Astrocyte of the cerebellum (primary cell): ENCODE results near the gene CNTNAP2.

Experiments used
- DNase-seq: peaks from one replicate; pipeline ENCODE4 v3.0.0-alpha.2; 2011; ENCODE audit warnings: low read depth
- H3K4me3 ChIP-seq: 2 replicates; pipeline ENCODE4 v1.5.1; 2011; ENCODE audit warnings: mild to moderate bottlenecking, low read depth, low read length, moderate library complexity
- CTCF ChIP-seq: IDR thresholded peaks from 2 replicates; pipeline ENCODE4 v1.5.1; 2012; ENCODE audit warnings: low read length, low read depth, moderate library complexity, mild to moderate bottlenecking; ENCODE audit errors: missing control alignments
- in situ Hi-C: cut with HindIII; loops from 2 replicates; pipeline ENCODE4 v1.10.0; 2017; ENCODE audit warnings: low sequenced_read_pairs

The CNTNAP2 gene

GRCh38 chr7:146720195-146720594 lies 603.6 kb downstream of the CNTNAP2 start:
- no peak for TF ChIP-seq CTCF

GRCh38 chr7:146722986-146723385 lies 606.4 kb downstream of the CNTNAP2 start:
- in situ Hi-C loops, result no loop called here
- H3K4me3 ChIP-seq, result no peak overlapping the region
- TF ChIP-seq CTCF, result no peak
- no peak for DNase-seq

More at GRCh38 chr7:146720195-146720594, 603.6 kb downstream of the CNTNAP2 start:
- DNase-seq, result no peak
- in situ Hi-C loops, result no loop called here
- H3K4me3 ChIP-seq, result no peak overlapping the region

- no peak for TF ChIP-seq CTCF
- no peak overlapping the region for H3K4me3 ChIP-seq
- no peak for DNase-seq
- in situ Hi-C loops, result no loop called here
Observed at GRCh38 chr7:146725520-146725919, 608.9 kb downstream of the CNTNAP2 start.

GRCh38 chr7:146728141-146728540 lies 611.5 kb downstream of the CNTNAP2 start:
- in situ Hi-C loops, result no loop called here
- TF ChIP-seq CTCF, result no peak
- DNase-seq, result no peak
- no peak overlapping the region for H3K4me3 ChIP-seq

- in situ Hi-C loops, result no loop called here
- no peak overlapping the region for H3K4me3 ChIP-seq
- no peak for TF ChIP-seq CTCF
- DNase-seq, result no peak
Observed at GRCh38 chr7:146728611-146729010, 612.0 kb downstream of the CNTNAP2 start.

GRCh38 chr7:146731185-146731584 lies 614.6 kb downstream of the CNTNAP2 start:
- no peak for TF ChIP-seq CTCF
- H3K4me3 ChIP-seq, result no peak overlapping the region
- DNase-seq, result no peak
- in situ Hi-C loops, result no loop called here

GRCh38 chr7:146735992-146736391 lies 619.4 kb downstream of the CNTNAP2 start:
- H3K4me3 ChIP-seq, result no peak overlapping the region
- in situ Hi-C loops, result no loop called here
- DNase-seq, result no peak
- no peak for TF ChIP-seq CTCF
